ENCODE measurements around the gene CHMP4A.

CHMP4A gene

DNA sequence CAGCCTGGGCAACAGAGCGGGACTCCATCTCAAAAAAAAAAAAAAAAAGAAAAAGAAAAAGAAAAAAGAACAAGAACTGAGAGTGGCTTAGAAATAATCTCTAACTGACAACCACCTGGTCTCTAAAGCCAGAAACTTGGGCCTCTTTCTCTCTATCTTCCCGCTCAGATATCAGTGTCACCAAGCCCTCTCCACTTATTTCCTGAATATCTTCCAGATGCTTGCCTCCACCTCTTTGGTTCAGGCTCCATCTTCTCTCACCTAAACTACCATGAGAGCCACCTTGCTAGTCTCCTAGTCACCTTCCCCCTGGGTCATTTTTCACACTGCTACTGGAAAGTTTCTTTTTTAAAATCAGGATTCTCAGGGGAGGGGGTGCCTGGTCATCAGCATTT lies 16.2 kb downstream of the CHMP4A start:
- DNase-seq (ENCODE audit: low read depth) = no peak
- H3K4me3 ChIP-seq (ENCODE audit: low read depth, low read length) = peak overlapping the region; percentile 94
- TF ChIP-seq, protein P1, sequence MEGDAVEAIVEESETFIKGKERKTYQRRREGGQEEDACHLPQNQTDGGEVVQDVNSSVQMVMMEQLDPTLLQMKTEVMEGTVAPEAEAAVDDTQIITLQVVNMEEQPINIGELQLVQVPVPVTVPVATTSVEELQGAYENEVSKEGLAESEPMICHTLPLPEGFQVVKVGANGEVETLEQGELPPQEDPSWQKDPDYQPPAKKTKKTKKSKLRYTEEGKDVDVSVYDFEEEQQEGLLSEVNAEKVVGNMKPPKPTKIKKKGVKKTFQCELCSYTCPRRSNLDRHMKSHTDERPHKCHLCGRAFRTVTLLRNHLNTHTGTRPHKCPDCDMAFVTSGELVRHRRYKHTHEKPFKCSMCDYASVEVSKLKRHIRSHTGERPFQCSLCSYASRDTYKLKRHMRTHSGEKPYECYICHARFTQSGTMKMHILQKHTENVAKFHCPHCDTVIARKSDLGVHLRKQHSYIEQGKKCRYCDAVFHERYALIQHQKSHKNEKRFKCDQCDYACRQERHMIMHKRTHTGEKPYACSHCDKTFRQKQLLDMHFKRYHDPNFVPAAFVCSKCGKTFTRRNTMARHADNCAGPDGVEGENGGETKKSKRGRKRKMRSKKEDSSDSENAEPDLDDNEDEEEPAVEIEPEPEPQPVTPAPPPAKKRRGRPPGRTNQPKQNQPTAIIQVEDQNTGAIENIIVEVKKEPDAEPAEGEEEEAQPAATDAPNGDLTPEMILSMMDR (IDR thresholded peaks at IDR 0.05; ENCODE audit: low read depth, low read length, missing control alignments) = no peak

- H3K4me3 ChIP-seq (ENCODE audit: low read depth, low read length) = peak overlapping the region; percentile 94
- TF ChIP-seq, protein P1 (IDR thresholded peaks at IDR 0.05; ENCODE audit: low read depth, low read length, missing control alignments) = no peak
- DNase-seq (ENCODE audit: low read depth) = no peak
Observed at GRCh38 chr14:24196071-24197055, 16.9 kb downstream of the CHMP4A start.

- peak within 1 kb of the TSS; percentile 94 for H3K4me3 ChIP-seq (ENCODE audit: low read depth, low read length)
- DNase-seq (ENCODE audit: low read depth) = peak; percentile 72
- TF ChIP-seq, protein P1 (IDR thresholded peaks at IDR 0.05; ENCODE audit: low read depth, low read length, missing control alignments) = no peak
Observed at GRCh38 chr14:24195186-24196070, 17.9 kb downstream of the CHMP4A start, which contains the start of gene TM9SF1. Gene TM9SF1, minus strand, starts transcription at chr14:24195441. Its CDS starts 422 bp downstream, at chr14:24195019.

DNA sequence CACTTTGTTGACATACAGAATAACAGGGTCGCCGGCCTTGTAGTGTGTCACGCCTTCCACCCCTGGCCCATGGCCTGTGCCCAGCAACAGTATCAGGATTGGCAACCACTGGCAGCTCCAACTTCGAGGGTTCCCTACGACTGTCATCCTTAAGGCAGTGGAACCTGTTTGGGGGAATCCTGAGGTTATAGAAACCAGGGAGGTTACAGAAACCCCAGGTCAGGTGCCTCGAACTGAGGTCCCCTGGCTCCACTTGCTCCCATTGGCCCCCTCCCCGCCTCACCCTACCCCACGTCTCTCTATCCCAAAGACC lies 18.5 kb downstream of the CHMP4A start:
- TF ChIP-seq, protein P1 (IDR thresholded peaks at IDR 0.05; ENCODE audit: low read depth, low read length, missing control alignments) = no peak
- DNase-seq (ENCODE audit: low read depth) = no peak
- peak overlapping the region; percentile 94 for H3K4me3 ChIP-seq (ENCODE audit: low read depth, low read length)

DNA sequence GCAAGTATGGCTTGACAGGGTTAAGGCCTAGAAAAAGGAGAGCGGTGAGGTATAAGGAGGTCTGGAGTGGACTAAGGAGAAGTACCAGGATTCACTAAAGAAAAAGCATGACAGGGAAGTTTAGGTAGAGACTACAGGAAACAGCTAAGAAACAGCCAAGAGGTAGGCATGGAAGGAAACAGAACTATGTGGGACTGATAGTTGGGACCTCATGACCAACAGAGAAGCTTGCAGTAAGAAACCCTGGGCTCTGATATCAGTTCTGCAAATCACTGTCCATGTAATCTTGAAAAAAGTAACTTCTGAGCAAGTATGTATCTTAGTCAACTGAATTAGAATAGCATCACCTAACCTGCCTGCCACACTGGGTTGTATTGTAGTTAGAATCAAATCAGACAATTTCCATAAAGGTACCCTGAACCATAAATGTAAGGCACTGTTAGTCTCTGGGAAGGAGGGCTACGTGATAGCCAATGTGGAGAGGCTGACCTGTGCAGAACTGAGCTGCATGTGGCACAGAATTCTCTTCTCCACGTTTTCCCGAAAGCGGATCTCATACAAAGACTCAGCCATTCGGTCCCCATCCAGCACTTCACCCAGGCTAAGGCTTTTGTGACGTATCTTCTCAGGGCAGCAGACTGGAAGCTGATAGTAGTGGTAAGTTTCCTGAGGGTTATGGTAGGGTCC lies 19.0 kb downstream of the CHMP4A start:
- no peak for DNase-seq (ENCODE audit: low read depth)
- H3K4me3 ChIP-seq (ENCODE audit: low read depth, low read length) = peak overlapping the region; percentile 94
- TF ChIP-seq, protein P1 (IDR thresholded peaks at IDR 0.05; ENCODE audit: low read depth, low read length, missing control alignments) = no peak

GRCh38 chr14:24192933-24193332 lies 20.4 kb downstream of the CHMP4A start:
- no peak for DNase-seq (ENCODE audit: low read depth)
- TF ChIP-seq, protein P1 (IDR thresholded peaks at IDR 0.05; ENCODE audit: low read depth, low read length, missing control alignments) = no peak
- no peak overlapping the region for H3K4me3 ChIP-seq (ENCODE audit: low read depth, low read length)
